Kidney glomerular epithelial cell (primary cell): ENCODE results near the gene CNTFR.

Experiments
- DNase-seq: peaks from one replicate; lab custom pipeline; 2025; lab: John Stamatoyannopoulos, UW

The CNTFR gene

GRCh38 chr9:34507556-34507955 lies 82.0 kb downstream of the CNTFR start:
- no peak for DNase-seq

DNA sequence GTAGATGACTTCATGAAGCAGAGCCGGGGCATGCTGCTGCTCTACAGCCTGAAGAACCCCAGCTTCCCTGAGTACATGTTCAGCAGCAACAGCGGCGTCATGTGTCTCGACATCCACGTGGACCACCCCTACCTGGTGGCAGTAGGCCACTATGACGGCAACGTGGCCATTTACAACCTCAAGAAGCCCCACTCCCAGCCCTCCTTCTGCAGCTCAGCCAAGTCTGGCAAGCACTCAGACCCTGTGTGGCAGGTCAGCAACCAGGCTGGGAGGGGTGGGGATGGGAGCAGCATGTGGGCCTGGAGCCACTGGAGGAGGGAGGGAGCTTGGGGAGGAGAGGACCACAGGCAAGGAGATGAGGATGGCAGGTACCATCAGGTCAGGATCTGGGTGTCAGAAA lies 82.9 kb downstream of the CNTFR start:
- DNase-seq: no peak

- no peak for DNase-seq
Measured at GRCh38 chr9:34505370-34506120, 84.0 kb downstream of the CNTFR start.

DNA sequence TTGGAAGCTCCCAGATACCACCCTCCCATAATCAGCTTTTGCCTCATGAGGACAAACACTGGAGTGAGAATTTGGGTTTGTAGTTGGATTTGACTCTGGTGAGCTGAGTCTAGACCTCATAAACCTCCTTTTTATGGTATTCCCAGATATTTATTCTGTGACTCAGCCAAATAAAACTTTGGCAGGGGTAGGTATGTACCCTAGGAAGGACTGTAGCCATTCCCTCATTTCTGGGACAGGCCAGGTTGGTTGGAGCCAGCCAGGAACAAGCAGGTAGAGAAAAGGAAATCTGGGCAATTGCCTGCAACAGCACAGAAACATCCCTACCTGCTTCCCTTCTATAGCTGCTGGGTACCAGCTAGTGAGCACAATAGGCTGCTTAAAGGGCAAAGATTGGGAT lies 86.1 kb downstream of the CNTFR start:
- DNase-seq: no peak

DNA sequence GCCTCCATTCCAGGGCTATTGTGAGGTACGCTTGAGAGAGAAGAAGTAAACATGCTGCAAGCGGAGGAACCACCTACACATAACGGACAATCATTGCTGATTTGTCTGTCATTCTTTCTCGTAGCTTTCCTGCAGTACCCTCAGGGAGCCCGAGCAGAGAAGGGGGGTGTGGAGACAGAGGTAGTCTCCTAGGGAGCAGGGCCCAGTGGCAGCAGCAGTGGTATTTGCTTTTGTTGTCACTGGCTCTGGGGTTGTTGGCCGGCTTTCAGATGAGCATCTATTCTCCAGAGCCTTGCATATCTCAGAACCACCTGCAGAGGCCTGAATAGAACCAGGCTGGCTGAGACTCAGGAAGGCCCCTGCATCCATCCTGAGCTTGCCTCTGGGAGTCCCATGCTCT lies 86.6 kb downstream of the CNTFR start:
- no peak for DNase-seq

DNA sequence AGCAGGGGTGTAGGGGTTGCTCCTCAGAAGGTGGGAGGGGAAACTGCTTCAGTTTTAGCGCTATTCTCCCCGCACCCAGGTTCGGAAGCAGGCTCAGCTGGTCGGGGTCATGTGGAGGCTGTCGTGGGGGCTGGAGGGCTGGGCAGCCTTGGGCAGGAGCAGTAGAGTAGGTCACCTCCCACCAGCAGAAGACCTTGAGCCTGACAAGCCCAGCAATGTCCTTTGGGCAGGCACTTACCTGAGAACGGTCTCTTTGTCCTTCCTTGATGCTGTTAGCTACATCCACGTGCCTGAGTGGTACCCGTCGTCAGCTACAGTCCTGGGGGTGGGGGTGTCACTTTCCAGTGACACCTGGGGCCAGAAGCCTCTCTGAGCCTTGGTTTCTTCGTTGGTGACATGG lies 87.1 kb downstream of the CNTFR start:
- no peak for DNase-seq

DNA sequence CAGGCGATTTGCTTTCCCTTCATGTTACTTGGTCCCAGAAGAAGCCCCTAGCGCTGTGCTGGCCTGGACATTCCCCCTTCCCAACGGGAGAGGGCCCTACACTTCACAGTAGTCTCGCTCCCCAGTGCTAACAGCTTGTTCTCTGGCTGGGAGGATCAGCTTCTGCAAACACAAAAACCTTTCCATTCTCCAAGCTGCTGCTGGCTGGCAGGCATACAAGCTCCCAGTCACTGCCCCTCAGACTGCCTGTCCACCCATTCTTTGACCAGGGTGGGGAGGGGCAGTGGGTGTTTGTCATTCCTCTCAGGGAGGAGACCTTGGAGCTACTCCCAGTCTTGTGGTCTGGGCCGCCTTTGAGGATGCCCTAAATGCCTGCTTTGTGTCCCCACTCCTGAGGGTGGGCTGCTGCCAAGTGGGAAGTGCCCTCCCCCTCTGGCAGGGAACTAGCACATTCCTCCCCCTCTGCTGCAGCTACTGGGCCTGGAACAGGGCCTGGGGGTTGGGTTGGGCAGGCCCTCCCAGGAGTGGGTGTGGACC lies 87.6 kb downstream of the CNTFR start:
- DNase-seq: no peak
